IMR-90 (cell line): Measurements from ENCODE around the gene MYD88. TPM values are rescaled to one million over a fixed set of nuclear protein-coding genes. Genes with fewer than 3 reads are reported as not detected.

Experiments used
- ATAC-seq: fragments of 200-7000 bp; cut with Tn5 transposase; 2 replicates; pipeline ENCODE4 v1.9.1; 2020; ENCODE audit warnings: low read depth, mild to moderate bottlenecking, moderate library complexity
- BruUV-seq: library from RNA; stranded (reverse); fragments of 400-500 nt; replicated peaks from 2 replicates; lab custom pipeline; 2021; lab: Mats Ljungman, UMichigan
- CTCF ChIA-PET: fragments of 300-600 bp; formaldehyde crosslinking; extraction: SDS; loops from one replicate; lab custom pipeline; 2021; ENCODE audit warnings: antibody characterized with exemption; lab: Yijun Ruan, JAX
- POLR2A ChIA-PET: fragments of 300-600 bp; sonication (Branson Sonifier 250); formaldehyde crosslinking; loops from one replicate; lab custom pipeline; 2022; ENCODE audit warnings: antibody characterized with exemption; ENCODE audit not compliant: unreplicated experiment; lab: Charles Lee
- DNase-seq: peaks from one replicate; pipeline ENCODE4 v3.0.0; 2013
- H2AFZ ChIP-seq: replicated peaks from 2 replicates; pipeline ENCODE3; 2013; ENCODE audit warnings: low read length, mild to moderate bottlenecking; ENCODE audit not compliant: poor library complexity
- H2AK5ac ChIP-seq: 2 replicates; pipeline ENCODE4 v1.6.1; 2013; ENCODE audit warnings: low read depth, low read length, inconsistent platforms
- H2AK9ac ChIP-seq: replicated peaks from 2 replicates; pipeline ENCODE3; 2013; ENCODE audit warnings: mild to moderate bottlenecking, low read depth, low read length, moderate library complexity; ENCODE audit not compliant: poor library complexity
- H2BK120ac ChIP-seq: 2 replicates; pipeline ENCODE4 v1.6.1; 2013; ENCODE audit warnings: low read depth, low read length, inconsistent platforms
- H2BK15ac ChIP-seq: 3 replicates; pipeline ENCODE4 v1.6.1; 2013; ENCODE audit warnings: low read depth, low read length, inconsistent platforms
- H2BK20ac ChIP-seq: 2 replicates; pipeline ENCODE4 v1.6.1; 2013; ENCODE audit warnings: low read depth, mild to moderate bottlenecking, inconsistent platforms, low read length, moderate library complexity
- H2BK5ac ChIP-seq: 2 replicates; pipeline ENCODE4 v1.6.1; 2013; ENCODE audit warnings: mild to moderate bottlenecking, low read depth, low read length, inconsistent platforms; ENCODE audit not compliant: poor library complexity, severe bottlenecking
- H3K14ac ChIP-seq: replicated peaks from 2 replicates; pipeline ENCODE4 v1.6.1; 2013; ENCODE audit warnings: low read depth, low read length, inconsistent platforms
- H3K18ac ChIP-seq: 2 replicates; pipeline ENCODE4 v1.6.1; 2013; ENCODE audit warnings: low read depth, low read length, control low read depth
- H3K23ac ChIP-seq: 2 replicates; pipeline ENCODE4 v1.6.1; 2013; ENCODE audit warnings: low read depth, low read length, inconsistent platforms
- H3K27ac ChIP-seq: 2 replicates; pipeline ENCODE4 v1.5.1; 2013; ENCODE audit warnings: mild to moderate bottlenecking, control low read depth, low read length; ENCODE audit not compliant: insufficient read depth
- H3K27me3 ChIP-seq: 2 replicates; pipeline ENCODE4 v1.6.1; 2013; ENCODE audit warnings: low read length; ENCODE audit not compliant: control insufficient read depth, insufficient read depth
- H3K36me3 ChIP-seq: 2 replicates; pipeline ENCODE4 v1.6.1; 2013; ENCODE audit warnings: low read length, mixed read lengths; ENCODE audit not compliant: control insufficient read depth, insufficient read depth
- H3K4ac ChIP-seq: 2 replicates; pipeline ENCODE4 v1.6.1; 2013; ENCODE audit warnings: low read depth, low read length, inconsistent platforms
- H3K4me1 ChIP-seq: 2 replicates; pipeline ENCODE4 v1.6.1; 2013; ENCODE audit warnings: low read length, mixed read lengths; ENCODE audit not compliant: control insufficient read depth, insufficient read depth
- H3K4me2 ChIP-seq: 2 replicates; pipeline ENCODE4 v1.6.1; 2013; ENCODE audit warnings: low read depth, mild to moderate bottlenecking, control low read depth, low read length, moderate library complexity
- H3K4me3 ChIP-seq: 2 replicates; pipeline ENCODE4 v1.5.1; 2013; ENCODE audit warnings: low read depth, mild to moderate bottlenecking, control low read depth, low read length, moderate library complexity; ENCODE audit not compliant: insufficient read depth
- H3K56ac ChIP-seq: 2 replicates; pipeline ENCODE4 v1.6.1; 2013; ENCODE audit warnings: low read length, inconsistent platforms; ENCODE audit not compliant: insufficient read depth; ENCODE audit errors: extremely low read depth
- H3K79me1 ChIP-seq, 2 experiments: 2 replicates each; pipeline ENCODE4 v1.6.1; 2013; ENCODE audit warnings: low read length in 2 of 2, inconsistent platforms in 1 of 2, low read depth in 1 of 2
- H3K9ac ChIP-seq: 2 replicates; pipeline ENCODE4 v1.6.1; 2013; ENCODE audit warnings: low read depth, low read length, control low read depth
- H3K9me1 ChIP-seq: 2 replicates; pipeline ENCODE4 v1.6.1; 2013; ENCODE audit warnings: low read length, inconsistent platforms; ENCODE audit not compliant: insufficient read depth
- H3K9me3 ChIP-seq: 2 replicates; pipeline ENCODE4 v1.6.1; 2013; ENCODE audit warnings: low read length; ENCODE audit not compliant: control insufficient read depth, insufficient read depth
- H4K20me1 ChIP-seq: 2 replicates; pipeline ENCODE4 v1.6.1; 2013; ENCODE audit warnings: low read length, inconsistent platforms; ENCODE audit not compliant: insufficient read depth
- H4K5ac ChIP-seq: 2 replicates; pipeline ENCODE4 v1.6.1; 2013; ENCODE audit warnings: mild to moderate bottlenecking, low read depth, low read length, control low read depth
- H4K8ac ChIP-seq, 2 experiments: 2 replicates each; pipeline ENCODE4 v1.6.1; 2013; ENCODE audit warnings: low read depth in 2 of 2, low read length in 2 of 2, control low read depth in 1 of 2, inconsistent platforms in 1 of 2
- H4K91ac ChIP-seq: 2 replicates; pipeline ENCODE4 v1.6.1; 2013; ENCODE audit warnings: low read depth, low read length, inconsistent platforms; ENCODE audit not compliant: insufficient read depth
- BHLHE40 ChIP-seq: fragments of 150-350 bp; IDR thresholded peaks from 2 replicates; pipeline ENCODE4 v1.6.1; 2016; ENCODE audit warnings: mild to moderate bottlenecking, low read depth, low read length
- CEBPB ChIP-seq: IDR thresholded peaks from 2 replicates; pipeline ENCODE4 v1.6.1; 2012; ENCODE audit warnings: low read depth, low read length, improper control_type of control experiment
- CHD1 ChIP-seq: IDR thresholded peaks from 2 replicates; pipeline ENCODE4 v1.6.1; 2012; ENCODE audit warnings: low read depth, low read length, improper control_type of control experiment
- CTCF ChIP-seq: conservative IDR thresholded peaks from 2 replicates; pipeline ENCODE4 v1.5.1; 2012; ENCODE audit warnings: mild to moderate bottlenecking, low read depth, low read length, improper control_type of control experiment
- FOS ChIP-seq: fragments of 150-350 bp; IDR thresholded peaks from 2 replicates; pipeline ENCODE4 v1.6.1; 2016; ENCODE audit warnings: low read depth, low read length
- MAZ ChIP-seq: IDR thresholded peaks from 2 replicates; pipeline ENCODE4 v1.6.1; 2012; ENCODE audit warnings: low read depth, mild to moderate bottlenecking, low read length, improper control_type of control experiment, moderate library complexity, borderline replicate concordance
- MXI1 ChIP-seq: IDR thresholded peaks from 2 replicates; pipeline ENCODE4 v1.6.1; 2012; ENCODE audit warnings: low read depth, mild to moderate bottlenecking, low read length, moderate library complexity, borderline replicate concordance
- NFE2L2 ChIP-seq: fragments of 150-350 bp; IDR thresholded peaks from 2 replicates; pipeline ENCODE4 v1.6.1; 2016; ENCODE audit warnings: low read depth, mild to moderate bottlenecking, low read length
- POLR2A ChIP-seq: IDR thresholded peaks from 2 replicates; pipeline ENCODE4 v1.6.1; 2012; ENCODE audit warnings: mild to moderate bottlenecking, low read depth, low read length
- RAD21 ChIP-seq: IDR thresholded peaks from 2 replicates; pipeline ENCODE4 v1.6.1; 2012; ENCODE audit warnings: low read length, improper control_type of control experiment
- RCOR1 ChIP-seq: IDR thresholded peaks from 2 replicates; pipeline ENCODE4 v1.6.1; 2012; ENCODE audit warnings: mild to moderate bottlenecking, low read length, improper control_type of control experiment; ENCODE audit not compliant: insufficient replicate concordance
- RFX5 ChIP-seq: IDR thresholded peaks from 2 replicates; pipeline ENCODE4 v1.8.0; 2012; ENCODE audit warnings: low read depth, mild to moderate bottlenecking, low read length, moderate library complexity
- SMC3 ChIP-seq: fragments of 150-350 bp; IDR thresholded peaks from 2 replicates; pipeline ENCODE4 v1.6.1; 2016; ENCODE audit warnings: low read depth, mild to moderate bottlenecking, antibody characterized with exemption, low read length, moderate library complexity
- USF2 ChIP-seq: fragments of 150-350 bp; IDR thresholded peaks from 2 replicates; pipeline ENCODE4 v1.6.1; 2017; ENCODE audit warnings: mild to moderate bottlenecking, antibody characterized with exemption, low read length, low read depth
- WGBS, 2 experiments: methylation state at CpG; one replicate each; pipeline versions ENCODE4 v1.1.5 to v1.1.7; 2013; ENCODE audit warnings: missing lambda C conversion rate in 2 of 2; ENCODE audit not compliant: insufficient read length in 1 of 2; ENCODE audit errors: extremely low coverage in 2 of 2; 5-methylcytosine and 5-hydroxymethylcytosine counted together
- dilution Hi-C: fragments of 300-500 bp; cut with HindIII; formaldehyde crosslinking; loops from one replicate; pipeline ENCODE4 v1.14.3; 2018; ENCODE audit warnings: low sequenced_read_pairs; ENCODE audit not compliant: unreplicated experiment
- in situ Hi-C: fragments of 300-500 bp; cut with MboI; formaldehyde crosslinking; loops from 3 replicates; pipeline ENCODE4 v1.14.3; 2019; ENCODE audit warnings: low sequenced_read_pairs, inconsistent platforms, mixed read lengths
- intact Hi-C: fragments of 100-400 bp; cut with micrococcal nuclease; formaldehyde crosslinking; loops from 2 replicates; pipeline ENCODE4 v1.10.0; 2022
- polyA plus RNA-seq, 3 experiments: library from polyadenylated mRNA; depleted of rRNA; stranded (reverse); fragments of >200 nt; gene quantifications; 2 replicates each; pipeline ENCODE4 v1.2.3, GENCODE V29; 2012; ENCODE audit warnings: low replicate concordance in 1 of 3
- total RNA-seq: library from RNA; depleted of rRNA; stranded (reverse); fragments of >200 nt; gene quantifications from 2 replicates; pipeline ENCODE4 v1.2.3, GENCODE V29; 2012
- TF ChIP-seq, protein P1 (sequence below): fragments of 150-350 bp; IDR thresholded peaks from 2 replicates; pipeline ENCODE4 v1.6.1; 2016; ENCODE audit warnings: low read depth, mild to moderate bottlenecking, low read length, moderate library complexity, borderline replicate concordance

Gene MYD88
- total and polyA plus RNA-seq, 2 of the 4 experiments (the other 2 are of a cell fraction): 9.3 to 39.8 TPM

DNA sequence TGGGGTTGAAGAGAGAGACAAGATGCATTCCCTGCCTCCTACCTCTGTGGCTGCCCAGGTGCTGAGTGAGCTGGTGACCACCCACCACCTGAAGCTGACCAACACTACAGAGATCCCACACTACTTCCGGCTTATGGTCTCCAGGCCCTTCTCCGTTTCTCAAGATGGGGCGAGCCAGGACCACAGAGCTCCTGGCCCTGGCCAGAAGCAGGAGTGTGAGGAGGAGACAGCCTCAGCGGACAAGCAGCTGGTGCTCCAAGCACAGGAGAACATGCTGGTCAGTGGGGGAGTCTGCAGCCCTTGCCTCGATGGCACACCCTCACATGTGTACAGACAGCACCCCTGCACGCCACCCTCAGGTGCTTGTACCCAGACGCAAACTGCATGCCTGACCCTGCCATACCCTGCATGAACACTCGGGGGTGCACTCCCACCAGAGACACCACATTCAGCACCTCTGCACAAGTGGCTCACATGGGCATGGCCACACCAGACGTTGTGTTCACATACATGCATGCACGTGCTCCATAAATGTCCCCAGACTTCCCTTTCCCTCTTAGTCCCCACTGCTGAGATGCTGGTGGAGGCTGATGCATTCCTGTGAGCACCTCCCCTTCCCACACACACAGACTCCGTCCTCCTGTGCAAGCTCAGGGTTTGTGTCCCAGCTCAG is 20.6 kb upstream of the MYD88 start:
- ATAC-seq (peak; percentile 81), DNase-seq (peak; percentile 55)
- Histone ChIP-seq H2AK5ac (no peak overlapping the region), H2BK120ac (no peak overlapping the region), H3K23ac (no peak overlapping the region), H3K4me2 (no peak overlapping the region), H3K4me1 (no peaks in the 10 kb centered on the region), H3K36me3 (peaks cover 16% of the 10 kb centered on the region), H3K9me1 (0 out of 2 replicates have a peak, but pooled peaks cover 3% of the 10 kb centered on the region), H4K91ac (no peak overlapping the region), H3K4ac (no peak overlapping the region), H4K20me1 (no peaks in the 10 kb centered on the region), H3K56ac (no peak overlapping the region), H2BK15ac (no peak overlapping the region), H4K5ac (no peak overlapping the region), H2AFZ (peak overlapping the region; percentile 61), H3K18ac (no peak overlapping the region), H3K27ac (no peak overlapping the region), H2AK9ac (peak overlapping the region; percentile 33), H3K79me1 (no peaks in the 10 kb centered on the region), H3K9ac (no peak overlapping the region), H3K9me3 (no peaks in the 10 kb centered on the region), H2BK20ac (no peak overlapping the region), H3K27me3 (peaks cover 8% of the 10 kb centered on the region), H3K4me3 (no peak overlapping the region), H2BK5ac (no peak overlapping the region), H3K14ac (no peak overlapping the region), H4K8ac (no peak overlapping the region)
- POLR2A ChIA-PET: no interaction called here
- dilution Hi-C loops (no loop called here), intact Hi-C loops (loop anchor here (1.0 to 2.0 kb wide), 3 partner anchors 180 to 362 kb away; partner anchors contain the start of gene XYLB), in situ Hi-C loops (no loop called here)
- CTCF ChIA-PET: interaction anchor here (0.9 to 1.2 kb wide), 5 partner anchors 19 to 228 kb away, joined by 3 to 6 read pairs (median 4); partner anchors contain the start of genes ACAA1 and XYLB
- WGBS, 2 experiments: 43% methylated on average over 3 of the region's 11 CpGs; no CpG with 5 or more reads in 1 of the 2 experiments
- no TSS peak for BruUV-seq
- TF ChIP-seq FOS (no peak), CTCF (peak; percentile 69), RAD21 (peak; percentile 84), BHLHE40 (peak; percentile 73), POLR2A (no peak), MAZ (no peak), RFX5 (no peak), SMC3 (peak; percentile 77), RCOR1 (no peak), MXI1 (0 out of 2 replicates have a peak, but pooled peaks have one; percentile 30), CEBPB (no peak), NFE2L2 (no peak), CHD1 (no peak), USF2 (peak; percentile 35; the same call in 1 of the 2 replicates)
- TF ChIP-seq, protein P1, sequence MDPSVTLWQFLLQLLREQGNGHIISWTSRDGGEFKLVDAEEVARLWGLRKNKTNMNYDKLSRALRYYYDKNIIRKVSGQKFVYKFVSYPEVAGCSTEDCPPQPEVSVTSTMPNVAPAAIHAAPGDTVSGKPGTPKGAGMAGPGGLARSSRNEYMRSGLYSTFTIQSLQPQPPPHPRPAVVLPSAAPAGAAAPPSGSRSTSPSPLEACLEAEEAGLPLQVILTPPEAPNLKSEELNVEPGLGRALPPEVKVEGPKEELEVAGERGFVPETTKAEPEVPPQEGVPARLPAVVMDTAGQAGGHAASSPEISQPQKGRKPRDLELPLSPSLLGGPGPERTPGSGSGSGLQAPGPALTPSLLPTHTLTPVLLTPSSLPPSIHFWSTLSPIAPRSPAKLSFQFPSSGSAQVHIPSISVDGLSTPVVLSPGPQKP: no peak
